Stimulated activated CD4-positive, alpha-beta T cell treated with anti-CD3 and anti-CD28 coated beads, Interleukin-4, amount 100 ng/mL, for 24 hours (primary cell): ENCODE results near the gene CTU2.
"Not testable (repeated sequence)": the region's sequence is repeated elsewhere in the genome, so short reads cannot be mapped to it uniquely, and the experiment has no call there.

Experiments
- DNase-seq: peaks from one replicate; pipeline ENCODE4 v3.0.0-alpha.2; 2020

CTU2 gene

GRCh38 chr16:88706229-88706964 is at the start of gene CTU2, which contains the start of gene RNF166:
CTU2 (plus strand) TSS chr16:88706503; CDS start chr16:88706531, 28 bp downstream.
RNF166 (minus strand) TSS chr16:88706408; CDS start chr16:88706325, 83 bp downstream.
- peak; percentile 92 for DNase-seq

DNA sequence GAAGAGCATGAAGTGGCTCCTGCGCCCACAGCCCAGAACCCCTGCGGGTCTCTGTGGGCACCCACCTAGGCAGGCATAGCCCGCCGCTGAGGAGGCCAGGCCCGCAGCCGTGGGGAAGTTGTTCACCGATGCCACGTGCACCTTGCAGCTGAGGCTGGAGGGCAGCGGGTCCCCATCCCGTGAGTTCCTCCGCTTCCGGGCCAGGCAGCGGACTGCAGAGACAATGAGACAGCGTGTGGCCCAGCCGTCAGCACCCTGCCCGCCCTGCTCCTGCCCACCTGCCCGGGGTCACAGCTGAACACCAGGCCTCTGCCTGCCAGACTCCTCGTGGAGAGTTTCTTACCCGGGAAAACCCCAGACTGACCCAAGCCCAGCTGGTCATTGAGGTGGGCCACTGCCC is 48.9 kb upstream of the CTU2 start:
- no peak for DNase-seq

DNA sequence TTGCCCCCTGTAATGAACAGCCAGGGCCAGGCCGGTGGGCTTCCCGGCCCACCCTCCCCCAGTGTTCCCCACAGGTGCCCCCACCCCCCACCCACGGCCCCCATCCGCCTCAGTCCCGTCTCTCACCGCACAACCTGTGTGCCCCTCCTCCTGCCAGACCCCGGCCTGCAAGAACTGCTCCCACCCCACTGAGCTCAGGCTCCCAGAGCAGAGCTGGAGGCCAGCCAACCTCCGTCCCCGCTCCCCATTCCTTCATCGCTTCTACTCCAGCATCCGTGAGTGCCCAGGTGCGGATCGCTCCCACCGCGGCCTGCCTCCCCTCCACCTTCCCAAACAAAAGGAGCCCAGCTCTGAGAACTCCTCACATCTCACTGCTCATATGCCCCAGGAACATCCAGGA is 47.6 kb upstream of the CTU2 start:
- DNase-seq: no peak

GRCh38 chr16:88659160-88659559 is 47.1 kb upstream of the CTU2 start:
- no peak for DNase-seq

GRCh38 chr16:88661468-88661867 is 44.8 kb upstream of the CTU2 start:
- DNase-seq: no peak

DNA sequence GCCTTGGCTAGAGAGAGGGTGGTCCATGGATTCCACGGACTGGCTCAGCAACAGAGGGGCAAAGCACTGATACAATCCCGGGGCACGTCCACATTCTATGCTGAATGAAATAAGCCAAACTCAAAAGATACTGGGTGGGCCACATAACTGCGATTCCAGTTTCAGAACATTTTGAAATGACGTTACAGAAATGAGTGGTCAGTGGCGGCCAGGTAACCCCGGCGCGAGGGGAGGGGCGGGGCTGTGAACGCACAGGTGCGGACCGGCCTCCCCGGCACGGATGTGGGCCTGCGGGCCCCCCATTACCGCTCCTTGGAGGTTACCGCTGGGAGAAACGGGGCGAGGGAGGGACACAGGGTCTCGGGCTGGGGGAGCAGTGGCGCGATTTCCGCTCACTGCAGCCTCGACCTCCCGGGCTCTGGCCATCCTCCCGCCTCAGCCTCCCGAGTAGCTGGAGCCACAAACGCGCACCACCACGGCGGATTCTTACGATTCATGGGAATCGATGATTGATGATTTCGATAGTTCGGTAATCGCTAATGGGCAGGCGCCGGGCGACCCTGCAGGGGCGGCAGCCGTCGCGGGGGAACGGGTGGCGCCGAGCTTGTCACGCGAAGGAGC is 44.0 kb upstream of the CTU2 start:
- DNase-seq: peak; percentile 15

GRCh38 chr16:88662843-88663606 is 43.3 kb upstream of the CTU2 start, which contains the start of gene MVD:
MVD (minus strand) TSS chr16:88663091; CDS start chr16:88663080, 11 bp downstream.
- DNase-seq: peak; percentile 96

DNA sequence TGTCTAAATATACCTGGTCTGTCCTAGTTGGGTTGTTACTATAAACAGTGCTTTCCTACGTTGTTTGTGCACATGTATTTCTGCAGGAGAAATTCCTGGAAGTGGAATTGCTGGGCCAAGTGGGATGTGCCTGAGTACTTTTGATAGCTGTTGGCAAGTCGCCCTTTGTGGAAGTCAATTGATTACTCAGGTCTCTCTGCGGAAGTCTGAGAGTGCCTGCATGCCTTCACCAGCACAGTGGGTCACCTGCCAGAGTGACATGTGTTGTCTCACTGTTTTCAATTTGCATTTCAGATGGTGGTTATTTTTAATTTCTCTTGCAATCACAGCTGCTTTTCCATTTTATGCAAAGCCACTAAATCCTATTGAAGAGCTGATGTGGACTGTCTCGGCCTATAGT is 41.2 kb upstream of the CTU2 start:
- DNase-seq: no peak

GRCh38 chr16:88665570-88665969 is 40.7 kb upstream of the CTU2 start:
- no peak for DNase-seq

GRCh38 chr16:88667461-88667860 is 38.8 kb upstream of the CTU2 start:
- no peak for DNase-seq

GRCh38 chr16:88669493-88669892 is 36.8 kb upstream of the CTU2 start:
- not testable (repeated sequence) for DNase-seq

DNA sequence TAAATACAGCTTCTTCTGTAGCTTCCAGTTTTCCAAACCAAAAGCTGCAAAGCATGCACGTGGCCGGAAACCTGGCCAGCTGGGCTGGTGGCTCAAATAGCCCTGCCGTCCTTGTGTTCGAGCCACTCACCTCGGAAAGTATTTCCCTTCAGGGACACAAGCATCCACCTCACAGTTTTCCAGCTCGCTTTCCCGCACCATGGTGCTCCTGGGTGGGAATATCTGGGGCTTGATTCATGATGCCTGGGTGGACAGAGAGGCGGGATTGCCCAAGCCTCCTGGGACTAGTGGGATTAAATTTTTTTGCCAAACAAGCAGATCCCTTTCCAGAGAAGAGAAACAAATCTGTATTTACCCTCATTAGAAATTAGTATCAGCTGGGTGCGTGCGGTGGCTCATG is 36.3 kb upstream of the CTU2 start:
- no peak for DNase-seq

DNA sequence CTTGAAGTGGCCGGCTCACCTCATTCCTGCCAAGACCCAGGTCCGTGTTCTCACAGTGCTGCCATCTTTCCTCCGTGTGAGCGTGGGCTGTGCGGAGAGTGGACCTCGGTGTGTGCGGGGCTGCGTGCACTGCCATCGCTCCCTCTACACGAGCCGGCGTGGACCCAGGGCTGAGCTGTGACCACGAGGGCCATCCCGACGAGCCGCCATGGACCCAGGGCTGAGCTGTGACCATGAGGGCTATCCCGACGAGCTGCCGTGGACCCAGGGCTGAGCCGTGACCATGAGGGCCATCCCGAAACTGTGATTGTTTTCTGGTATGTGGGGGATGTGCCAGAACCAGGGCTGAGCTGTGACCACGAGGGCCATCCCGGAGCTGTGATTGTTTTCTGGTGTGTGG is 34.5 kb upstream of the CTU2 start:
- DNase-seq: no peak

GRCh38 chr16:88672776-88673175 is 33.5 kb upstream of the CTU2 start:
- no peak for DNase-seq

- DNase-seq: no peak
Measured at GRCh38 chr16:88673716-88674379, 32.5 kb upstream of the CTU2 start.

DNA sequence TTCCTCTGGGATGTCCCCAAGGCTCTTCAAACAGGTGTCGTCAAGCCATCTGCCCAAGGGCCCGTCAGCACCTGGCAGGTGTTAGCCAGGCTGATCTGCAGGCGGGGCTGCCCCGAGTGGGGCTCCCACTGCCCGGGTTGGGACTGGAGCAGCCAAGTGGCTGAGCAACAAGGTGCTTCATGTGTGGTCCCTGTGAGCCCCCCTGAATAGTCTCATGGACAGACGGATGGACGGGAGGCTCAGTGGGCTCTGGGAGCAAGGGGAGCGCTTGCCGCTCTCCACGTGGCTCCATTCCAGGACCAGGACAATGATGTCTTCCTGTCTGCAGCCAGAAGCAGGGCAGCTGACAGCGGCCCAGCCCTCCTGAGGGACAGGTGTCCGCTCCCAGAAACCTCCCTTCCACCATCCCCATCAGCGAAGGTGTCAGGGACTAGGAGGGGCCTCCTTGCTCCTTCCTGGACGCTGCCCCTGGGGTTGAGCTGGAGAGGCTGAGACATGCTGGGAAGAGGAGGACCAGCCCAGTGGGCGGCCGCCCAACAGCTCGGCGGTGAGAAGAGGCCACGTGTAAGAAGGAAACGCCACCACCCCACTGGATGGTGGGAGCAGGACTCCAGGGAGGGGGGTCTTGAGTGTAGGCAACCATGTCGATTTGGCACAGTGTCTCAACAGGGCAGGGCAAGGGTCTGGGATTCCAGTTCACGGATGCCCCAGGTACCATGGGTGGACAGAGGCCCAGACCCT is 29.6 kb upstream of the CTU2 start:
- no peak for DNase-seq

GRCh38 chr16:88677721-88678120 is 28.6 kb upstream of the CTU2 start:
- DNase-seq: no peak

GRCh38 chr16:88678224-88678979 is 27.9 kb upstream of the CTU2 start:
- no peak for DNase-seq

GRCh38 chr16:88680554-88681083 is 25.7 kb upstream of the CTU2 start:
- DNase-seq: no peak

DNA sequence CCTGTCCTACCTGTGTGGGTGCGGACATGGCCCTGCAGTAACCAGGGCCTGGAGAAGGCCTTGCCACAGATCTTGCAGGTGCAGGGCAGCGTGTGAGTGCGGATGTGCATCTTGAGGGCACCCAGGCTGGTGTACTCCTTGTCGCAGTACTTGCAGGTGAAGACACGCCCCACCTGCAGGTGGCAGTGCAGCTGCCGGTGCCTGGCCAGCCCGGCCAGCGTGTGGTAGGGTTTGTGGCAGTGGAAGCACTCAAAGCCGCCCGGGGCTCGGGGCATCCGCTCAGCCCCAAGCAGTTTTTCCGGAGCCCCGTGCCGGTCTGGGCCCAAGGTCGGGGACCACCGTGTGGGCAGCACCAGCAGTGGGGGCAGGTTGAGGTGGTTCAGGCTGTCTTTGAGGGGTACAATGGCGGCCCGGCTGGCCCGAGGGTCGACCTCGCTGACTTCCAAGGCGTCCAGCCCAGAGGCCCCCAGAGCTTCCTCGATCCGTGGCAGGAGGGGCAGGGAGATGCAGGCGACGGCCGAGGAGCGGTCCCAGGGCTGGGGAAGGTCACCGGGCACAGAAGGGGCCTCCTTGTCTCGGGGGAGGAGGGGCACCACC is 25.1 kb upstream of the CTU2 start:
- DNase-seq: peak; percentile 46
